NOMO-1 treated with DMSO at 0.1 percent for 48 hours (cell line): ENCODE data around the gene SIRPG.
"Not testable (repeated sequence)": the region's sequence is repeated elsewhere in the genome, so short reads cannot be mapped to it uniquely, and the experiment has no call there.

ENCODE experiments used
- DNase-seq: peaks from one replicate; lab custom pipeline; 2025; ENCODE audit not compliant: unreplicated experiment; lab: John Stamatoyannopoulos, UW

SIRPG gene

GRCh38 chr20:1608678-1609347, 48.8 kb downstream of the SIRPG start:
- DNase-seq = not testable (repeated sequence)

GRCh38 chr20:1600736-1601135, 56.8 kb downstream of the SIRPG start:
- DNase-seq = no peak

- no peak for DNase-seq
Measured at GRCh38 chr20:1595333-1595732, 62.2 kb downstream of the SIRPG start.

GRCh38 chr20:1588533-1589460, 68.8 kb downstream of the SIRPG start:
- no peak for DNase-seq

- DNase-seq = no peak
Measured at GRCh38 chr20:1587781-1588532, 69.6 kb downstream of the SIRPG start.

- DNase-seq = no peak
Measured at GRCh38 chr20:1579488-1579887, 78.1 kb downstream of the SIRPG start.
